SK-N-SH treated with all-trans-retinoic acid at 6 μM for 48 hours (cell line): ENCODE data around the gene ACLY.

Experiments
- TOX ChIP-seq: fragments of 250-450 bp; sonication (Bioruptor Pico); IDR thresholded peaks from 2 replicates; pipeline ENCODE4 v1.8.0; 2021; ENCODE audit warnings: mild to moderate bottlenecking, moderate library complexity, borderline replicate concordance
- TF ChIP-seq, protein P1 (sequence below): fragments of 250-450 bp; sonication (Bioruptor Pico); IDR thresholded peaks from 2 replicates; pipeline ENCODE4 v1.8.0; 2020; ENCODE audit warnings: mild to moderate bottlenecking, moderate library complexity, borderline replicate concordance

- TF ChIP-seq, protein P1, sequence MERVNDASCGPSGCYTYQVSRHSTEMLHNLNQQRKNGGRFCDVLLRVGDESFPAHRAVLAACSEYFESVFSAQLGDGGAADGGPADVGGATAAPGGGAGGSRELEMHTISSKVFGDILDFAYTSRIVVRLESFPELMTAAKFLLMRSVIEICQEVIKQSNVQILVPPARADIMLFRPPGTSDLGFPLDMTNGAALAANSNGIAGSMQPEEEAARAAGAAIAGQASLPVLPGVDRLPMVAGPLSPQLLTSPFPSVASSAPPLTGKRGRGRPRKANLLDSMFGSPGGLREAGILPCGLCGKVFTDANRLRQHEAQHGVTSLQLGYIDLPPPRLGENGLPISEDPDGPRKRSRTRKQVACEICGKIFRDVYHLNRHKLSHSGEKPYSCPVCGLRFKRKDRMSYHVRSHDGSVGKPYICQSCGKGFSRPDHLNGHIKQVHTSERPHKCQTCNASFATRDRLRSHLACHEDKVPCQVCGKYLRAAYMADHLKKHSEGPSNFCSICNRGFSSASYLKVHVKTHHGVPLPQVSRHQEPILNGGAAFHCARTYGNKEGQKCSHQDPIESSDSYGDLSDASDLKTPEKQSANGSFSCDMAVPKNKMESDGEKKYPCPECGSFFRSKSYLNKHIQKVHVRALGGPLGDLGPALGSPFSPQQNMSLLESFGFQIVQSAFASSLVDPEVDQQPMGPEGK: no peak
- TF ChIP-seq TOX: no peak
Observed at GRCh38 chr17:41896726-41897125, 22.0 kb downstream of the ACLY start.
